ENCODE measurements around the gene VSTM2L.

Gene VSTM2L

DNA sequence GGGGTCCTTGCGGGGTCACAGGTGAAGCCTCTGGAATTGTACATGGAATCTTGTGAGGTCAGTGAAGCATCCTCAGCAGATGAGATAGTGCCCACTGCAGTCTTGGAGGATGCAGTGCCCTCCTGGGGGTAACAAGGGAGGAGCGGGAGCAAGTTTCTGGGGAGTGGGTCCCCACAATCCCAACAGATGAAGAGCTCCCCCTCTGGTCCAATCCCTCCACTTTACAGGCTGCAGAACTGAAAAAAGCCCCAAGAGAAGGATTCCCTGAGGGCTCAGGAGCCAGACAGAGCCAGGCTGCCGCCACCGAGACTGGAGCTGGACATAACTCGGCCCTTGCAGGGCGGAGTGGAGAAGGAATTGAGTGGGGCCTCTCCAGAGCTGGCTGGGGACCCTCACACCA lies 77.9 kb downstream of the VSTM2L start:
- Histone ChIP-seq H3K9me3 (ENCODE audit: insufficient read depth, low read length) (no peaks in the 10 kb centered on the region), H3K36me3 (replicated peaks; ENCODE audit: low read depth, low read length) (peaks cover 17% of the 10 kb centered on the region), H2AFZ (ENCODE audit: low read depth, low read length) (no peak overlapping the region), H3K4me3 (ENCODE audit: low read length) (no peak overlapping the region), H3K27me3 (ENCODE audit: low read depth, low read length) (no peaks in the 10 kb centered on the region), H3K4me1 (ENCODE audit: low read length) (peaks cover 5% of the 10 kb centered on the region; the same call in 1 of the 2 replicates), H3K79me2 (ENCODE audit: low read length) (no peaks in the 10 kb centered on the region), H3K4me2 (ENCODE audit: low read length) (no peak overlapping the region), H4K20me1 (ENCODE audit: insufficient read depth, low read length) (no peaks in the 10 kb centered on the region), H3K9ac (ENCODE audit: low read length) (no peak overlapping the region), H3K27ac (ENCODE audit: low read length) (no peak overlapping the region)
- TF ChIP-seq, protein P1, sequence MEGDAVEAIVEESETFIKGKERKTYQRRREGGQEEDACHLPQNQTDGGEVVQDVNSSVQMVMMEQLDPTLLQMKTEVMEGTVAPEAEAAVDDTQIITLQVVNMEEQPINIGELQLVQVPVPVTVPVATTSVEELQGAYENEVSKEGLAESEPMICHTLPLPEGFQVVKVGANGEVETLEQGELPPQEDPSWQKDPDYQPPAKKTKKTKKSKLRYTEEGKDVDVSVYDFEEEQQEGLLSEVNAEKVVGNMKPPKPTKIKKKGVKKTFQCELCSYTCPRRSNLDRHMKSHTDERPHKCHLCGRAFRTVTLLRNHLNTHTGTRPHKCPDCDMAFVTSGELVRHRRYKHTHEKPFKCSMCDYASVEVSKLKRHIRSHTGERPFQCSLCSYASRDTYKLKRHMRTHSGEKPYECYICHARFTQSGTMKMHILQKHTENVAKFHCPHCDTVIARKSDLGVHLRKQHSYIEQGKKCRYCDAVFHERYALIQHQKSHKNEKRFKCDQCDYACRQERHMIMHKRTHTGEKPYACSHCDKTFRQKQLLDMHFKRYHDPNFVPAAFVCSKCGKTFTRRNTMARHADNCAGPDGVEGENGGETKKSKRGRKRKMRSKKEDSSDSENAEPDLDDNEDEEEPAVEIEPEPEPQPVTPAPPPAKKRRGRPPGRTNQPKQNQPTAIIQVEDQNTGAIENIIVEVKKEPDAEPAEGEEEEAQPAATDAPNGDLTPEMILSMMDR (IDR thresholded peaks at IDR 0.05; ENCODE audit: low read depth, low read length), result peak; percentile 6; the same call in 1 of the 2 replicates
- TF ChIP-seq EZH2phosphoT487 (IDR thresholded peaks at IDR 0.05; ENCODE audit: low read depth), result no peak

DNA sequence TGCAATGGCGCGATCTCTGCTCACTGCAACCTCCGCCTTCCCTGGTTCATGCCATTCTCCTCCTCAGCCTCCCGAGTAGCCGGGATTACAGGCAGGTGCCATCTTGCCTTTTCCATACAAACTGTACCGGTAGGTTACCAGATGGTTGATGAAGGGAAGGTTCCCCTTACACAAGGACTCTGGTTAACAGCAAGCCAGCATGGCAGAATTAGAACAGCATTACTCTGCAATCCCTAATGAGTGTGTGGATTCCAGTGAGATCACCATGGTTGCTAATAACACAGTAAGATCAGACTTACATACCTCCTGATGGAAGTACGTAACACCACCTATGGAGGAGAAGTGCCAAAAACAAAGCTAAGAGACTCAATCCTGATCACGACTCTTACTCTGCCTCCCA lies 78.6 kb downstream of the VSTM2L start:
- Histone ChIP-seq H2AFZ (ENCODE audit: low read depth, low read length) (no peak overlapping the region), H3K27me3 (ENCODE audit: low read depth, low read length) (no peaks in the 10 kb centered on the region), H3K4me2 (ENCODE audit: low read length) (no peak overlapping the region), H3K36me3 (replicated peaks; ENCODE audit: low read depth, low read length) (peaks cover 23% of the 10 kb centered on the region), H3K27ac (ENCODE audit: low read length) (no peak overlapping the region), H4K20me1 (ENCODE audit: insufficient read depth, low read length) (no peaks in the 10 kb centered on the region), H3K79me2 (ENCODE audit: low read length) (no peaks in the 10 kb centered on the region), H3K9me3 (ENCODE audit: insufficient read depth, low read length) (no peaks in the 10 kb centered on the region), H3K9ac (ENCODE audit: low read length) (no peak overlapping the region), H3K4me1 (ENCODE audit: low read length) (peaks cover 5% of the 10 kb centered on the region; the same call in 1 of the 2 replicates), H3K4me3 (ENCODE audit: low read length) (no peak overlapping the region)
- TF ChIP-seq EZH2phosphoT487 (IDR thresholded peaks at IDR 0.05; ENCODE audit: low read depth), result no peak
- TF ChIP-seq, protein P1 (IDR thresholded peaks at IDR 0.05; ENCODE audit: low read depth, low read length), result no peak

DNA sequence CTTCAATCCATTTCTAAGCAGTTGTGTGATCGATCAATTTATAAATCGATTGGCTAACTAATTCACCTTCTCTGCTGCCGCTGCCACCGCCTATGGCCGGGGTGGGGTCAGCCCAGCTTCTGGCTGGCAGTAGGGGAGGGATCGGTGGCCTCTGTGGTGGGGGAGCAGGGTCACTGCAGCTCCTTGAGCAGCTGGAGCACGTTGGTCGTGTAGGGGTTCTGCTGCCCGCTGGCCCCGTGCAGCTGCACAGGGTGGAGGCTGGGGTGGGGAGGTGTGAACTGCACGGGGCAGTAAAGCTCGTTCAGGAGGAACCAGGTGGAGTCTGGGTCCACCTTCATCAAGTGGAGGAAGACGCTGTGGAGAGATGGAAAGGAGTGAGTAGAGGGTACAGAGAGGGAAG lies 80.4 kb downstream of the VSTM2L start:
- no peak overlapping the region for H2AFZ ChIP-seq (ENCODE audit: low read depth, low read length)
- TF ChIP-seq EZH2phosphoT487 (IDR thresholded peaks at IDR 0.05; ENCODE audit: low read depth), result no peak
- TF ChIP-seq, protein P1 (IDR thresholded peaks at IDR 0.05; ENCODE audit: low read depth, low read length), result no peak
- no peaks in the 10 kb centered on the region for H3K9me3 ChIP-seq (ENCODE audit: insufficient read depth, low read length)
- no peak overlapping the region for H3K27ac ChIP-seq (ENCODE audit: low read length)
- no peaks in the 10 kb centered on the region for H4K20me1 ChIP-seq (ENCODE audit: insufficient read depth, low read length)
- H3K4me1 ChIP-seq (ENCODE audit: low read length), result peaks cover 5% of the 10 kb centered on the region; the same call in 1 of the 2 replicates
- no peaks in the 10 kb centered on the region for H3K27me3 ChIP-seq (ENCODE audit: low read depth, low read length)
- no peaks in the 10 kb centered on the region for H3K79me2 ChIP-seq (ENCODE audit: low read length)
- H3K9ac ChIP-seq (ENCODE audit: low read length), result no peak overlapping the region
- H3K36me3 ChIP-seq (replicated peaks; ENCODE audit: low read depth, low read length), result peaks cover 40% of the 10 kb centered on the region
- H3K4me2 ChIP-seq (ENCODE audit: low read length), result no peak overlapping the region
- H3K4me3 ChIP-seq (ENCODE audit: low read length), result no peak overlapping the region

DNA sequence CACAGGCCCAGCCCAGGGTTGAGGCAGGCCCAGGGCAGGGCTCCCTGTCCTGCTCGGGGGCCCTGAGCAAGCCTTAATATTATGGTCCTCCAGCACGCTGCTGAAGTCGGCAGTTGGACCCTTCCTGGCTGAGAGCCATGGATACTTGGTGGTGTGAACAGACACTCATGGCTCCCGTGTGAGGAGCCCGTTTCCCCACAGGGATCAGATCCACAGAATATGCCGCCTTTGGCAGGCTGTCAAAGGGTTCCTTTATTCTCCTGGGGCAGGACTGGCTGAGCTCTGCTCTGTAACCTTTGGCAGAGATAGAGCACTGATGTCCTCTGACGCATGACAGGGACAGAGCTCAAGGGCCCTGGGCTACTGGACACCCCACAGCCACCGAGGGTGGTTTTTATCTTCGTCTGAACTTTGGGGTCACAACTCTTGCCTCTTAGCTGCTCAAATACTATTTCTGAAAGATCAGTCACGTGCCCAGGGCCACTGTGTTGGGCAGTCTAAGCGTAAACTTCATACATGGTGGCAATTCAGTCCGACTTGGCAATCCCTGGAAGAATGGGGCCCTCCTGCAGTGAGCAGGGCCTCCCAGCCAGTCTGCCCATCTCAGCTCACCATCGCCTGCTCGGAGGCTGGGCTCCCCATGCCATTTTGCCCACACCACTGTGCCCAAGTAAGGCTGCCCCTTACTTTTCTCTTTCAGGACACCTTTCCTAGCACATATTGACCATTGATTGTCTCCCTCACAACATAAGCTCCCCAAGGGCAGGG lies 81.3 kb downstream of the VSTM2L start:
- TF ChIP-seq, protein P1 (IDR thresholded peaks at IDR 0.05; ENCODE audit: low read depth, low read length), result no peak
- TF ChIP-seq EZH2phosphoT487 (IDR thresholded peaks at IDR 0.05; ENCODE audit: low read depth), result no peak
- Histone ChIP-seq H3K27me3 (ENCODE audit: low read depth, low read length) (no peaks in the 10 kb centered on the region), H3K27ac (ENCODE audit: low read length) (no peak overlapping the region), H3K9ac (ENCODE audit: low read length) (no peak overlapping the region), H3K36me3 (replicated peaks; ENCODE audit: low read depth, low read length) (peaks cover 49% of the 10 kb centered on the region), H2AFZ (ENCODE audit: low read depth, low read length) (no peak overlapping the region), H3K4me2 (ENCODE audit: low read length) (no peak overlapping the region), H3K79me2 (ENCODE audit: low read length) (no peaks in the 10 kb centered on the region), H3K4me3 (ENCODE audit: low read length) (no peak overlapping the region), H3K9me3 (ENCODE audit: insufficient read depth, low read length) (no peaks in the 10 kb centered on the region), H4K20me1 (ENCODE audit: insufficient read depth, low read length) (no peaks in the 10 kb centered on the region), H3K4me1 (ENCODE audit: low read length) (peaks cover 5% of the 10 kb centered on the region; the same call in 1 of the 2 replicates)

Measured in OCI-LY3 (cell line).